ENCODE results near the gene PADI2. TPM values are rescaled to one million over a fixed set of nuclear protein-coding genes. Genes with fewer than 3 reads are reported as not detected.

PADI2 gene
- total and polyA plus RNA-seq, 2 experiments from 2014 or later: 1.7 to 4.3 TPM

DNA sequence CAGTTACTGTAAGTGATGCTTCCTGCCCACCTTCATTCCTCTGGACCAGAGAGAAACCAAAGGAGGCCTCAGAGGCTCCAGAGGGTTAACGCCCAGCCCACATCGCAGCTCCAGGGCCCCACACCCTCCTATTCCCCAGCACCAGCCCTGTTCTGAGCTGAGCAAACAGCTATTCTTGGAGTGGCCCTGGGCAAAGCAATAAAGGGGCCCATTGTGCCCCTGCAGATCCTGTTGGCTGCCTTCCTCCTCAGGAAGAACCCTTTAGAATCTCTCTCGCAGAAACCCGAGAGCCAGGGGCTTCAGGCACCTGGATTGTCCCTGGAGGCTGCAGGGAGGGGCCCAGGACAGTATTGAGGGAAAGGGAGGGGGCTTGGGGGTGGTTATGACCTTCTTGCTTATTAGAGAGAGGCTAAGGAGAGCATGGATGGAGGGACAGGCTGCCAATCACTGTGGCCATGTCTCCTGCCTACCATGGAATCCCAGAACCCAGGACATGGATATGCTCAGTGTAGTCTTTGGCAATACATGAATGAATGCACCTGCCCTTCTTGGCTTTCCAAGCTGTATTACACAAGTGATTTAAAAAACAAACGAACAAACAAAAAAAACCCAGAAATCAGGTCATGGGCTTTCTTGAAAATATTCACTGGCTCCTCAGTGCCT is 9.2 kb downstream of the PADI2 start:
- H3K4me1 Mint-ChIP-seq: peaks cover 3% of the 10 kb centered on the region; the same call in 2 of the 3 replicates
- H3K36me3 ChIP-seq (ENCODE audit: insufficient read depth): no peaks in the 10 kb centered on the region
- no peak overlapping the region for H3K4me3 ChIP-seq
- no peak for ATAC-seq
- H3K36me3 Mint-ChIP-seq (ENCODE audit: low read depth): no peaks in the 10 kb centered on the region
- no peaks in the 10 kb centered on the region; the same call in 1 of the 2 replicates for H4K20me1 ChIP-seq (replicated peaks; ENCODE audit: insufficient read depth)
- H3K27me3 ChIP-seq (ENCODE audit: insufficient read depth): no peaks in the 10 kb centered on the region
- no peaks in the 10 kb centered on the region for H3F3A ChIP-seq (replicated peaks; ENCODE audit: low read depth)
- H3K27me3 Mint-ChIP-seq (ENCODE audit: insufficient read depth, low read depth, poor library complexity): peaks cover 12% of the 10 kb centered on the region
- no peaks in the 10 kb centered on the region for H3K79me2 ChIP-seq (replicated peaks; ENCODE audit: insufficient read depth)
- H3K9me3 Mint-ChIP-seq: no peaks in the 10 kb centered on the region
- H3K4me3 Mint-ChIP-seq: no peak overlapping the region
- H3K27ac Mint-ChIP-seq: no peak overlapping the region
- H3K27ac ChIP-seq (ENCODE audit: low read depth): no peak overlapping the region
- no peaks in the 10 kb centered on the region for H3K9me2 ChIP-seq (ENCODE audit: insufficient read depth)
- no peak overlapping the region for H2AFZ ChIP-seq
- DNase-seq (ENCODE audit: low spot score): no peak
- H3K4me2 ChIP-seq: no peak overlapping the region
- TF ChIP-seq NANOG (IDR thresholded peaks at IDR 0.05; ENCODE audit: borderline replicate concordance): no peak
- no peak for TF ChIP-seq ZNF331 (CRISPR knock-in tag; IDR thresholded peaks at IDR 0.05; ENCODE audit: low read depth)
- TF ChIP-seq CREB1 (CRISPR knock-in tag; IDR thresholded peaks at IDR 0.05; ENCODE audit: low read depth): no peak
- TF ChIP-seq, protein P1, sequence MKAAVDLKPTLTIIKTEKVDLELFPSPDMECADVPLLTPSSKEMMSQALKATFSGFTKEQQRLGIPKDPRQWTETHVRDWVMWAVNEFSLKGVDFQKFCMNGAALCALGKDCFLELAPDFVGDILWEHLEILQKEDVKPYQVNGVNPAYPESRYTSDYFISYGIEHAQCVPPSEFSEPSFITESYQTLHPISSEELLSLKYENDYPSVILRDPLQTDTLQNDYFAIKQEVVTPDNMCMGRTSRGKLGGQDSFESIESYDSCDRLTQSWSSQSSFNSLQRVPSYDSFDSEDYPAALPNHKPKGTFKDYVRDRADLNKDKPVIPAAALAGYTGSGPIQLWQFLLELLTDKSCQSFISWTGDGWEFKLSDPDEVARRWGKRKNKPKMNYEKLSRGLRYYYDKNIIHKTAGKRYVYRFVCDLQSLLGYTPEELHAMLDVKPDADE (IDR thresholded peaks at IDR 0.05): no peak
- TF ChIP-seq, protein P2, sequence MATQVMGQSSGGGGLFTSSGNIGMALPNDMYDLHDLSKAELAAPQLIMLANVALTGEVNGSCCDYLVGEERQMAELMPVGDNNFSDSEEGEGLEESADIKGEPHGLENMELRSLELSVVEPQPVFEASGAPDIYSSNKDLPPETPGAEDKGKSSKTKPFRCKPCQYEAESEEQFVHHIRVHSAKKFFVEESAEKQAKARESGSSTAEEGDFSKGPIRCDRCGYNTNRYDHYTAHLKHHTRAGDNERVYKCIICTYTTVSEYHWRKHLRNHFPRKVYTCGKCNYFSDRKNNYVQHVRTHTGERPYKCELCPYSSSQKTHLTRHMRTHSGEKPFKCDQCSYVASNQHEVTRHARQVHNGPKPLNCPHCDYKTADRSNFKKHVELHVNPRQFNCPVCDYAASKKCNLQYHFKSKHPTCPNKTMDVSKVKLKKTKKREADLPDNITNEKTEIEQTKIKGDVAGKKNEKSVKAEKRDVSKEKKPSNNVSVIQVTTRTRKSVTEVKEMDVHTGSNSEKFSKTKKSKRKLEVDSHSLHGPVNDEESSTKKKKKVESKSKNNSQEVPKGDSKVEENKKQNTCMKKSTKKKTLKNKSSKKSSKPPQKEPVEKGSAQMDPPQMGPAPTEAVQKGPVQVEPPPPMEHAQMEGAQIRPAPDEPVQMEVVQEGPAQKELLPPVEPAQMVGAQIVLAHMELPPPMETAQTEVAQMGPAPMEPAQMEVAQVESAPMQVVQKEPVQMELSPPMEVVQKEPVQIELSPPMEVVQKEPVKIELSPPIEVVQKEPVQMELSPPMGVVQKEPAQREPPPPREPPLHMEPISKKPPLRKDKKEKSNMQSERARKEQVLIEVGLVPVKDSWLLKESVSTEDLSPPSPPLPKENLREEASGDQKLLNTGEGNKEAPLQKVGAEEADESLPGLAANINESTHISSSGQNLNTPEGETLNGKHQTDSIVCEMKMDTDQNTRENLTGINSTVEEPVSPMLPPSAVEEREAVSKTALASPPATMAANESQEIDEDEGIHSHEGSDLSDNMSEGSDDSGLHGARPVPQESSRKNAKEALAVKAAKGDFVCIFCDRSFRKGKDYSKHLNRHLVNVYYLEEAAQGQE (IDR thresholded peaks at IDR 0.05; ENCODE audit: unreplicated experiment): no peak
- TF ChIP-seq EZH2phosphoT487 (IDR thresholded peaks at IDR 0.05; ENCODE audit: unreplicated experiment): no peak
- TF ChIP-seq, protein P3, sequence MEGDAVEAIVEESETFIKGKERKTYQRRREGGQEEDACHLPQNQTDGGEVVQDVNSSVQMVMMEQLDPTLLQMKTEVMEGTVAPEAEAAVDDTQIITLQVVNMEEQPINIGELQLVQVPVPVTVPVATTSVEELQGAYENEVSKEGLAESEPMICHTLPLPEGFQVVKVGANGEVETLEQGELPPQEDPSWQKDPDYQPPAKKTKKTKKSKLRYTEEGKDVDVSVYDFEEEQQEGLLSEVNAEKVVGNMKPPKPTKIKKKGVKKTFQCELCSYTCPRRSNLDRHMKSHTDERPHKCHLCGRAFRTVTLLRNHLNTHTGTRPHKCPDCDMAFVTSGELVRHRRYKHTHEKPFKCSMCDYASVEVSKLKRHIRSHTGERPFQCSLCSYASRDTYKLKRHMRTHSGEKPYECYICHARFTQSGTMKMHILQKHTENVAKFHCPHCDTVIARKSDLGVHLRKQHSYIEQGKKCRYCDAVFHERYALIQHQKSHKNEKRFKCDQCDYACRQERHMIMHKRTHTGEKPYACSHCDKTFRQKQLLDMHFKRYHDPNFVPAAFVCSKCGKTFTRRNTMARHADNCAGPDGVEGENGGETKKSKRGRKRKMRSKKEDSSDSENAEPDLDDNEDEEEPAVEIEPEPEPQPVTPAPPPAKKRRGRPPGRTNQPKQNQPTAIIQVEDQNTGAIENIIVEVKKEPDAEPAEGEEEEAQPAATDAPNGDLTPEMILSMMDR (conservative IDR thresholded peaks at IDR 0.05; ENCODE audit: low read depth in 2 of 2): no peak
- no peak for TF ChIP-seq ZNF114 (CRISPR knock-in tag; IDR thresholded peaks at IDR 0.05)
- no peak for TF ChIP-seq POLR2AphosphoS5 (IDR thresholded peaks at IDR 0.05; ENCODE audit: low read depth)
- no peak for TF ChIP-seq STAT1 (IDR thresholded peaks at IDR 0.05; ENCODE audit: unreplicated experiment)
- no peak for TF ChIP-seq EZH2 (IDR thresholded peaks at IDR 0.05; ENCODE audit: low read depth, unreplicated experiment)
- TF ChIP-seq, protein P4, sequence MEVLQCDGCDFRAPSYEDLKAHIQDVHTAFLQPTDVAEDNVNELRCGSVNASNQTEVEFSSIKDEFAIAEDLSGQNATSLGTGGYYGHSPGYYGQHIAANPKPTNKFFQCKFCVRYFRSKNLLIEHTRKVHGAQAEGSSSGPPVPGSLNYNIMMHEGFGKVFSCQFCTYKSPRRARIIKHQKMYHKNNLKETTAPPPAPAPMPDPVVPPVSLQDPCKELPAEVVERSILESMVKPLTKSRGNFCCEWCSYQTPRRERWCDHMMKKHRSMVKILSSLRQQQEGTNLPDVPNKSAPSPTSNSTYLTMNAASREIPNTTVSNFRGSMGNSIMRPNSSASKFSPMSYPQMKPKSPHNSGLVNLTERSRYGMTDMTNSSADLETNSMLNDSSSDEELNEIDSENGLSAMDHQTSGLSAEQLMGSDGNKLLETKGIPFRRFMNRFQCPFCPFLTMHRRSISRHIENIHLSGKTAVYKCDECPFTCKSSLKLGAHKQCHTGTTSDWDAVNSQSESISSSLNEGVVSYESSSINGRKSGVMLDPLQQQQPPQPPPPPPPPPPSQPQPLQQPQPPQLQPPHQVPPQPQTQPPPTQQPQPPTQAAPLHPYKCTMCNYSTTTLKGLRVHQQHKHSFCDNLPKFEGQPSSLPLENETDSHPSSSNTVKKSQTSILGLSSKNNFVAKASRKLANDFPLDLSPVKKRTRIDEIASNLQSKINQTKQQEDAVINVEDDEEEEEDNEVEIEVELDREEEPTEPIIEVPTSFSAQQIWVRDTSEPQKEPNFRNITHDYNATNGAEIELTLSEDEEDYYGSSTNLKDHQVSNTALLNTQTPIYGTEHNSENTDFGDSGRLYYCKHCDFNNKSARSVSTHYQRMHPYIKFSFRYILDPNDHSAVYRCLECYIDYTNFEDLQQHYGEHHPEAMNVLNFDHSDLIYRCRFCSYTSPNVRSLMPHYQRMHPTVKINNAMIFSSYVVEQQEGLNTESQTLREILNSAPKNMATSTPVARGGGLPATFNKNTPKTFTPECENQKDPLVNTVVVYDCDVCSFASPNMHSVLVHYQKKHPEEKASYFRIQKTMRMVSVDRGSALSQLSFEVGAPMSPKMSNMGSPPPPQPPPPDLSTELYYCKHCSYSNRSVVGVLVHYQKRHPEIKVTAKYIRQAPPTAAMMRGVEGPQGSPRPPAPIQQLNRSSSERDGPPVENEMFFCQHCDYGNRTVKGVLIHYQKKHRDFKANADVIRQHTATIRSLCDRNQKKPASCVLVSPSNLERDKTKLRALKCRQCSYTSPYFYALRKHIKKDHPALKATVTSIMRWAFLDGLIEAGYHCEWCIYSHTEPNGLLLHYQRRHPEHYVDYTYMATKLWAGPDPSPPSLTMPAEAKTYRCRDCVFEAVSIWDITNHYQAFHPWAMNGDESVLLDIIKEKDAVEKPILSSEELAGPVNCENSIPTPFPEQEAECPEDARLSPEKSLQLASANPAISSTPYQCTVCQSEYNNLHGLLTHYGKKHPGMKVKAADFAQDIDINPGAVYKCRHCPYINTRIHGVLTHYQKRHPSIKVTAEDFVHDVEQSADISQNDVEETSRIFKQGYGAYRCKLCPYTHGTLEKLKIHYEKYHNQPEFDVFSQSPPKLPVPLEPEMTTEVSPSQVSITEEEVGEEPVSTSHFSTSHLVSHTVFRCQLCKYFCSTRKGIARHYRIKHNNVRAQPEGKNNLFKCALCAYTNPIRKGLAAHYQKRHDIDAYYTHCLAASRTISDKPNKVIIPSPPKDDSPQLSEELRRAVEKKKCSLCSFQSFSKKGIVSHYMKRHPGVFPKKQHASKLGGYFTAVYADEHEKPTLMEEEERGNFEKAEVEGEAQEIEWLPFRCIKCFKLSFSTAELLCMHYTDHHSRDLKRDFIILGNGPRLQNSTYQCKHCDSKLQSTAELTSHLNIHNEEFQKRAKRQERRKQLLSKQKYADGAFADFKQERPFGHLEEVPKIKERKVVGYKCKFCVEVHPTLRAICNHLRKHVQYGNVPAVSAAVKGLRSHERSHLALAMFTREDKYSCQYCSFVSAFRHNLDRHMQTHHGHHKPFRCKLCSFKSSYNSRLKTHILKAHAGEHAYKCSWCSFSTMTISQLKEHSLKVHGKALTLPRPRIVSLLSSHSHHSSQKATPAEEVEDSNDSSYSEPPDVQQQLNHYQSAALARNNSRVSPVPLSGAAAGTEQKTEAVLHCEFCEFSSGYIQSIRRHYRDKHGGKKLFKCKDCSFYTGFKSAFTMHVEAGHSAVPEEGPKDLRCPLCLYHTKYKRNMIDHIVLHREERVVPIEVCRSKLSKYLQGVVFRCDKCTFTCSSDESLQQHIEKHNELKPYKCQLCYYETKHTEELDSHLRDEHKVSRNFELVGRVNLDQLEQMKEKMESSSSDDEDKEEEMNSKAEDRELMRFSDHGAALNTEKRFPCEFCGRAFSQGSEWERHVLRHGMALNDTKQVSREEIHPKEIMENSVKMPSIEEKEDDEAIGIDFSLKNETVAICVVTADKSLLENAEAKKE (CRISPR knock-in tag; IDR thresholded peaks at IDR 0.05): no peak
- TF ChIP-seq JUNB (IDR thresholded peaks at IDR 0.05; ENCODE audit: unreplicated experiment): no peak
- H3K4me1 ChIP-seq (ENCODE audit: insufficient read depth): no peaks in the 10 kb centered on the region
